Adipose tissue (tissue), 3 donors: ENCODE results near the gene BCLAF1. TPM values are rescaled to one million over a fixed set of nuclear protein-coding genes. Genes with fewer than 3 reads are reported as not detected.

ENCODE experiments used
- H3K27ac ChIP-seq: one replicate; pipeline ENCODE4 v1.5.1; 2013; ENCODE audit warnings: low read depth, low read length
- WGBS, 3 donors: extraction: QIAGEN DNeasy Blood & Tissue Kit; methylation state at CpG; one replicate each; pipeline ENCODE4 v1.1.7; 2013; 5-methylcytosine and 5-hydroxymethylcytosine counted together
- polyA plus RNA-seq, 3 donors: library from polyadenylated mRNA; stranded (reverse); fragments of 200-250 nt; gene quantifications; one replicate each; pipeline ENCODE4 v1.2.3, GENCODE V29; 2013
- donor health status: healthy with polysubstance abuse.
- donor health status: Bipolar disorder and iron deficiency.
- donor health status: healthy.

The BCLAF1 gene, protein sequence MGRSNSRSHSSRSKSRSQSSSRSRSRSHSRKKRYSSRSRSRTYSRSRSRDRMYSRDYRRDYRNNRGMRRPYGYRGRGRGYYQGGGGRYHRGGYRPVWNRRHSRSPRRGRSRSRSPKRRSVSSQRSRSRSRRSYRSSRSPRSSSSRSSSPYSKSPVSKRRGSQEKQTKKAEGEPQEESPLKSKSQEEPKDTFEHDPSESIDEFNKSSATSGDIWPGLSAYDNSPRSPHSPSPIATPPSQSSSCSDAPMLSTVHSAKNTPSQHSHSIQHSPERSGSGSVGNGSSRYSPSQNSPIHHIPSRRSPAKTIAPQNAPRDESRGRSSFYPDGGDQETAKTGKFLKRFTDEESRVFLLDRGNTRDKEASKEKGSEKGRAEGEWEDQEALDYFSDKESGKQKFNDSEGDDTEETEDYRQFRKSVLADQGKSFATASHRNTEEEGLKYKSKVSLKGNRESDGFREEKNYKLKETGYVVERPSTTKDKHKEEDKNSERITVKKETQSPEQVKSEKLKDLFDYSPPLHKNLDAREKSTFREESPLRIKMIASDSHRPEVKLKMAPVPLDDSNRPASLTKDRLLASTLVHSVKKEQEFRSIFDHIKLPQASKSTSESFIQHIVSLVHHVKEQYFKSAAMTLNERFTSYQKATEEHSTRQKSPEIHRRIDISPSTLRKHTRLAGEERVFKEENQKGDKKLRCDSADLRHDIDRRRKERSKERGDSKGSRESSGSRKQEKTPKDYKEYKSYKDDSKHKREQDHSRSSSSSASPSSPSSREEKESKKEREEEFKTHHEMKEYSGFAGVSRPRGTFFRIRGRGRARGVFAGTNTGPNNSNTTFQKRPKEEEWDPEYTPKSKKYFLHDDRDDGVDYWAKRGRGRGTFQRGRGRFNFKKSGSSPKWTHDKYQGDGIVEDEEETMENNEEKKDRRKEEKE
- polyA plus RNA-seq, result 10 to 100 TPM; 13.0 to 27.9 (median 24.2) TPM

DNA sequence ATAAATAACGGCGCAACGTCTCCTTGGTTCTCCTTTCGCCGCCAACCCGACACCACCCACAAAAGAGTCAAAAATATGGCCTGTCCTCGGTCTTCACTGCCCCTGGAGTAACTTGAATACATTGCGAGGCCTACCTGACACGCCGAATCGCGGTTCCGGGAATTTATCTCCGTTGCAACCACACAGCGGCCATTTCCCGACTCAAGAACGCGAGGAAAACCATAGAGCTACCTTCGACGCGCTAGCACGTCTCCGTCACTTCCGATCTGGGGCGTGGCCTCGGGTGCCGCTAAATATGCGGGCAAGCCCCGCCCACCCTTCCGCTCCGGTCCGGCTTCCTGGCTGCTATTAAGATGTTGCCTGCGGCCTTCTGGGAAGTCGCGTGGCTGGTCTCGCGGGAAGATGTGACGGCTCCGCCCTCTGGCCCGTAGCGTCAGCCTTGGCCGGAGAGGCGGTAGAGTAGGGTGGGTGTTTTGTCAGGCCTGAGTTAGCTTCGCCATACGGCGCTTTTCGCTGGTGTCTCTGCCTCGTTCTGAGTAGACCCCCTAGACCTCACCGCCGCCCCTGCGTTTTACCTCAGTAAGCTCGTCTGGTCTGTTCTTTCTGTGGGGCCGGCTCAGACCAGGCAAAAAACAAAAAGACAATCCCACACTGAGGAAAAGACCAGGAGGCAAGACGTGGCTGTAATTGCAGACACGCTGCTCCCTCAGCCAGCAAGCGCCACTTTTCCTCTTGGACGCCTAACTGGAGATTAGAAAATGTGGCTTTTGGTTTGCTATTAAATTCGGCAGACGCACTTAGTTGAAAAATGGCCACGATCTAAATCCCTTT lies at the start of gene BCLAF1:
BCLAF1 (minus strand) TSS at position 268 of the 831 bp plus-strand sequence. CDS start 9,980 bp downstream, outside the sequence.
- 0% methylated on average over 60 of the region's 60 CpGs for WGBS, 3 donors
- peak within 1 kb of the TSS; percentile 99 for H3K27ac ChIP-seq

DNA sequence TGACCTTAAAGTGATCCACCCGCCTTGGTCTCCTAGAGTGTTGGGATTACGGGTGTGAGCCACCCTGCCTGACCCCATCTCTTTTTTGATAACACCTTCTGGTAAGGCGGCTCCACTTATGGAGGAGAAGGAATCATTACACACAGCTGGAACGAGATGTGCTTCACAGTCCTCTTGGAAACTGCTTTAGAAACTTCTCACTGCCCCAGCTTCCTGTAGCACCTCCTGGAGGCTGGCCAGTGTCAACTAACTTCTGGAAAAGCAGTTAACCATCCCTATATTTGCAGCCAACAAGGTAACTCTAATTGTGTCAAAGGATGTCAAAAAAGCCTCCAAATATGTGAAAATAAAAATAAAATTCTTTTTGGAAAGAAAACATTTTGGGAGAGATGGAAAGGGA lies 48.8 kb upstream of the BCLAF1 start:
- H3K27ac ChIP-seq, result no peak overlapping the region
- WGBS, 3 donors, result 81 to 85% (median 81%) methylated on average over 4 of the region's 4 CpGs

DNA sequence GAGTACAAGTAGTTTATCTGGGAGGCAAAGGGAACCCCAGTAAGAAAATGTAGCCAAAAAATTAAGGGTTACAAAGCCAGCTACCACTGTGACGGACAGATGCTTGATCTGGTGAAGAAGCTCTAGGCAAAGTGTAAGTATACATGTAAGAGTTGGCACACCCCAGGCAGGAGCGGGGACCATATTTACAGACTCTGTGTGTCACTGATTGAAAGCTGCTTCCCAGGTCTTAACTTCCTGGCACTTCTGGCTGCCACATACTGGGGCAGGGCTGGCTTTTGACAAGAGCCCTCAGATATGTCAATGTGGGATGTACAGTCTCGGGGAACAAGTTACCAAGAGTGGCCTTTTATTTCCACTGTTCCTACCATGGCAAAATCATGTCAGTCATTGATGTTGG lies 48.0 kb upstream of the BCLAF1 start:
- 84 to 91% (median 88%) methylated on average over 3 of the region's 3 CpGs for WGBS, 3 donors

DNA sequence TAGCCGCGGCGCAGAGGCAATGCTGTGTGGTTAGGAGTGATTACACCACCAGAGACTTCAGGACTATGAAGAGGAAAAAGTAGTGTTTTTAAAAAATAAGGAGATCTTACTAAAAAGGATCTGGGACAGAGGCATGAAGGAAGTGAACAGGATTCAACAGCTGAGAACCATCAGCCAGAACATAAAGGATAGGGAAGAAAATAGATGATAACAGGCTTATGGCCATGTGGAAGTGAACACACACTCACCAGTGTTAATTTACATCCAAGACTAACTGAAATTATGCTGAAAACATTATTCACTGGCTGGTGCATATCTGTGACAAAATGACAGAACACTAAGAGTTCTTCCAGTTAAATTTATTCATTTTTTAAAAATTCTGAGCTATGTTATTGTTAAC lies 47.5 kb upstream of the BCLAF1 start:
- no peak overlapping the region for H3K27ac ChIP-seq
- WGBS, 3 donors, result 43 to 76% (median 74%) methylated on average over 3 of the region's 3 CpGs

More for the DNA sequence above, 48.0 kb upstream of the BCLAF1 start:
- H3K27ac ChIP-seq, result no peak overlapping the region

DNA sequence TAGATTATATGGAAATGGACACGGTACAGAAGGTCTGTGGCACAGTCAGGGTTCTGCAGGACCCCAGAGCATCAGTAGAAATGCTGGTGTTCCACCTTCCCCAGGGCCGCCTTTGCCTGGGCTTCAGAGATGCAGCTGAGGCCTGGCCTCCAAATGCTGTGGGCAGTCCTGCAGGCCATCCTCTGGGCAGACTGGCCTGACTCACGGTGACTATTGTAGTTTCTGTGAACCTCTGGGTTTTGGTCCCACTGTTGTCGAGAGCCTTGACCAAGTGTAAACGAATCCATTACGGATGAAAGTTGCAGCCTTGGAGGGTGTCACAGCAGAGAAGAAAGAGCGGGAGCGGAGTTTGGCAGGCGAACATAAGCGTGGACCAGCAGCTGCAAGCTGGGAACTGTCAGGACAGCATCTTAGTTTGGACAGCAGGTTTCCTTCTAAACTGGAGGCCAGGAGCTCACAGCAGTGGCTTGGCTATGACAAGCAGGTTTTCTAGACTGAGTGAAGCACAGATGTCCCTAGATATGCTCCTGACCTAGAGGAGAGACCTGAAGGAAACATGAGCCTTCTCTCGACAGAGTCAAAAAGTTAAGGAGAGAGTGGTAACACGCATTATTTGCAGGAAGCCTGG lies 46.2 kb upstream of the BCLAF1 start:
- no peak overlapping the region for H3K27ac ChIP-seq
- WGBS, 3 donors, result 85 to 87% (median 86%) methylated on average over 12 of the region's 12 CpGs

DNA sequence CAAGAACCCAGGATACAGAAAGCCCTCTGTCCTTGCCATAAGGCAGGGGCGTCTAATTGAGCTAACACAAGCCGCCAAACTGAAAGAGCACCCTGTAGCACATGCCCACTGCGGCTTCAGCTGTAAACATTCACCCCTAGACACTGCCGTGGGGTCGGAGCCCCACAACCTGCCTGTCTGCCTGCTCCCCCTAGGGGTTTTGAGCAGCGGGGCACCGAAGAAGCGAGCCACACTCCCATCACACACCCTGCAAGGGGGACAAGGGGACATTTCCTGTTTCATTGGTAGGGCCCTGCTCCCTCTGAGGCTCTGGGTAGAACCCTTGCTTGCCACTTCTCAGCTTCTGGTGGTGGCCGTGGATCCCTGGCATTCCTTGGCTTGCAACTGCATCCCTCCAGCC lies 45.2 kb upstream of the BCLAF1 start:
- 66 to 86% (median 84%) methylated on average over 9 of the region's 9 CpGs for WGBS, 3 donors
- H3K27ac ChIP-seq, result no peak overlapping the region

DNA sequence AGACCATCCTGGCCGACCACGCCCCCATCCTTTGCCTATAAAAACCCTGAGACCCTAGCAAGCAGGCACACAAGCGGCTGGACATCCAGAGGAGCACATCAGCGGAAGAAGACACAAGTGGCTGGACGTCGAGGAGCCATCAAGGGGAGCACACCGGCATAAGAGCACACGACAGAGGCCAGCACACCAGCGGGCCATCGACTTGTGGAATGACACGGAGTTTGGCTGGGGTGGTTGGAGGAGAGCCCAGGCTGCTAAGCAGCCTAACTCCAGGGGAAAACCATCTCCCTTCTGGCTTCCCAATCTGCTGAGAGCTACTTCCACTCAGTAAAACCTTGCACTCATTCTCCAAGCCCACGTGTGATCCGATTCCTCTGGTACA lies 44.8 kb upstream of the BCLAF1 start:
- no peak overlapping the region for H3K27ac ChIP-seq
- WGBS, 3 donors, result 73 to 80% (median 74%) methylated on average over 13 of the region's 13 CpGs

DNA sequence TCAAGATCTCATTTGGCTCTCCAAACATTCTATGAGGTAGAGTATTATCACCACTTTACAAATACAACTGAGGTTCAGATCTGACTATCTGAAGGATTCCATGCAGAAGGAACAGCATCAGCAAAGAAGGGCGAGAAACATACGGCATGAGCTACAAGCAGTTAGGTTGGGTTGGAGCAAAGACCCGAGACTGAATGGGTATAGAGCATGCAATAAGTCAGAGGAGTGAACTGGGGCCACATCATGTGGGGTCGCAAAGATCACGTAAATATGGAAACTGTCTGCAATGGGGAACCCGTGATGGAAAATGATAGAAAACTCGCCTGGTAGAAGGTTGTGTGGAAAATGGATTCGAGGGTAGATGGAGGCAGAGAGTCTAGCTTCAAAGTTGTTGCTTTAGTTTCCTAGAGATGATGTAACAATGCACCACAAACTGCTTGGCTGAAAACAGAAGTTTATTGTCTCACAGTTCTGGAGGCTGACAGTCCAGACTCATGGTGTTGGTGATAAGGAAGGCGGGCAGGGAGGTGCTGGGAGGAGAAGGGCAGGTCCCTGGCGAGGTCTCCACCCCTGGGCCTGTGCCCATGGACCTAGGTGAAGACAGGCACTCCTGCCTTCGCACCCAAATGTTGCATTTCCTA lies 44.3 kb upstream of the BCLAF1 start:
- 87 to 89% (median 88%) methylated on average over 11 of the region's 11 CpGs for WGBS, 3 donors

DNA sequence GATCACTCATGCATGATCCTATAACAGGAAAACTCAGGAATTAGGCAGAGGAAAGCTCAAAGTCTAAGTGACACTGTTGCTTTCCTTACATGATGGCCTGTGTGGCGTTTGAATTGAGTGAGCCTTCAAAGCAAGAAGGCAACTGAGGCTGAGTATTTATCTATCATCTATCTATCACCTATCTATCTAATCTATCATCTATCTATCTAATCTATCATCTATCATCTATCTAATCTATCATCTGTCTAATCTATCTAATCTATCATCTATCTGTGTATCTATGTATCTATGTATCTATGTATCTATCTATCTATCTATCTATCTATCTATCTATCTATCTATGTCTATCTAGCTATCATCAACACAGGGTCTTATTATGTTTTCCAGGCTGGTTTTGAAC lies 41.8 kb upstream of the BCLAF1 start:
- WGBS, 3 donors, result 90 to 95% (median 91%) methylated on average over 1 of the region's 1 CpG
- H3K27ac ChIP-seq, result no peak overlapping the region

More for the DNA sequence above, 44.3 kb upstream of the BCLAF1 start:
- no peak overlapping the region for H3K27ac ChIP-seq

DNA sequence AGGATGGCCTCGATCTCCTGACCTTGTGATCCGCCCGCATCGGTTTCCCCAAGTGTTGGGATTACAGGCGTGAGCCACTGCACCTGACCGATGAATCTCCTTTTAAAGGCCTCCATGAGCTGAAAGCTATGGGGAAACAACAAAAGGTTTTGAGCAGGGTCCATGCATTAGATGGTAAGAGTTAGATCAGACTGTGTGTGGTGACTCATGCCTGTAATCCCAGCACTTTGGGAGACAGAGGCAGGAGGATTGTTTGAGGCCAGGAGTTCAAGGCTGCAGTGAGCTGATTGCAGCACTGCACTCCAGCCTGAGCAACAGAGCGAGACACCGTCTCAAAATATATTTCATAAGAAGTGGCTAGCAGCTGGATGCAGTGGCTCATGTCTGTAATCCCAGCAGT lies 41.0 kb upstream of the BCLAF1 start:
- 94 to 95% (median 94%) methylated on average over 8 of the region's 8 CpGs for WGBS, 3 donors
- H3K27ac ChIP-seq, result no peak overlapping the region

DNA sequence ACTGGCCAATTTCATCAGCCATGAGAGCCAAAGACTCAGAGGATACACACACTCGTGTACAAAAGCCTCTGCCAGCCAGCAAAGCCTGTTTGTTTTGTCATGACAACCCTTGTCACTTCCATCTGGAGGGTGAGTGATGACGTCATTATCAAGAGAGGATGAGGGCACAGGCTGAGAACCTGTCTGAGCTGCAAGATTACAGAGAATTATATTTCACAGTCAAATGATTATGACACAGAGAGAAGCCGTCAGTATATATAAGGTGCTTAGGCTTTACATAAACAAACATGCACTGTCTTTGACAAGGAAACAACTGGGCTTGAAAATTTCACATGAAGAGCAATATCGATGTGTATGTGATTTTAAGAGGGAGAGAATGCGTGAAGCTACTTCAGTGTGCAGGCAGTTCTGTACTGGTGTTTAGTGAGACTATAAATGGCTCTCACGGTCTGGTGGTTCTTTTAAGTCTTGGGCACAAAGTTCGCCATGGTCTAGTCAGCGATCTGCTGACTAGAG lies 36.5 kb upstream of the BCLAF1 start:
- no peak overlapping the region for H3K27ac ChIP-seq
- WGBS, 3 donors, result 71 to 78% (median 78%) methylated on average over 8 of the region's 8 CpGs

DNA sequence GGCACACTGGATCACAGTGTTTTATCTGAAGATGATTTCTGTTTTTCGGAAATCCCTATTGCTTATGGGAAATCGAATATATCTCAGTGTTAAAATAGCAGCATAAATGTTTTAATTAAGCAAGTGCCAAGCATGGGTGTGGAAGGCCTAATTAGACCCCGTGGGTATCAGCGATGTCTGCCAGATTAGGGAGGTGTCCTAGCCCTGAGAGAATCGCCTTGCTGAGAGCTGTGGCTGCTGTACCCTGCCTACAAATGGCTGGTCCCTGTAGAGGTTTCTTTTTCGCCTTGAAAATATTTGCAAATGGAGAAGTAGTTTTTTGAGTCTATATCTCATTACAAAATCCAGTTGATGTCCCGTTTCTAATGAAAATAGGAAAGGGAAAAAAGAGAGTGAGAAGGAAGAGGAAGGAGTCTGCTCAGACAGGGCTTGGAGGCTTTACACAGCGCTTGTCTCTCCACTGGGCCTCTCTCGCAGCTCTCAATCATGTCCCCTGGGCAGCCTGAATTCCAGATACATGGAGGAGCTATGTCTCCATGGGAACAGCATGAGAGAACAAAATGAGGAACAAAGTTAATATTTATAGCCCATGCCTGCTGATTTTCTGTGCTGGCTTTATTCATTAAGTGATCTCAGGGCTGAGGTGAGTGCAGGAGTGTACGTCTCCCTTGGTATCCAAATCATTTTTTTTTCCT lies 35.2 kb upstream of the BCLAF1 start:
- no peak overlapping the region for H3K27ac ChIP-seq
- WGBS, 3 donors, result 59 to 77% (median 62%) methylated on average over 10 of the region's 10 CpGs

DNA sequence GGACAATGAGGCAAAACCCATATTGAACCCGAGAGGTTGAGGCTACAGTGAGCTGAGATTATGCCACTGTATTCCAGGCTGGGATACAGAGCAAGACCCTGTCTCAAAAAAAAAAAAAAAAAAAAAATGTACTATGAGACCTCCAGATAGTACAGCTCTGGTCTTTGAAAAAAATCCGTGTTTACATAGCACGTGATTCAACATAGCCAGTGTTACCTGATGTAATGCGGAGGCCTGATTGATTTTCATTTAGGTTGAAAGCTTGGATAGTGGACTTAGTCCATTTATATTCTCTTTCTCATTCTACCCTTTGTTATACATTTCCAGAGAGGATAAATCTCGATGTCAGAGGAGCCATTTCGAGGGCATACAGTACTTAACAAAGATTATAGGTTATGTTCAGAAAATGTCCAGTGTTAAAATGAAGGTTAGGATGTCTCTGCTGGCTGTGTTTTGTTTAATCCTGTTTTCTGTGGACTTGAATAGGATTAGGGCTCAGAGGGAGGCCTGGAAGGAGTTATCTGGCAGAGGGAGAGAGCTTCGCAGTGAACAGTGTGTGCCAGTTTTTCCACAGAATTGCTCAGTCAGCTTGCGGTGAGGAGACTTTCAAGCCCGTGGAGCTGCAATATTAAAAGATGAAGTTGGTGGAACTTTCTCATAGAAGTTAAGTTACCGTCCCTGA lies 33.9 kb upstream of the BCLAF1 start:
- H3K27ac ChIP-seq, result no peak overlapping the region
- WGBS, 3 donors, result 62 to 72% (median 70%) methylated on average over 10 of the region's 10 CpGs

DNA sequence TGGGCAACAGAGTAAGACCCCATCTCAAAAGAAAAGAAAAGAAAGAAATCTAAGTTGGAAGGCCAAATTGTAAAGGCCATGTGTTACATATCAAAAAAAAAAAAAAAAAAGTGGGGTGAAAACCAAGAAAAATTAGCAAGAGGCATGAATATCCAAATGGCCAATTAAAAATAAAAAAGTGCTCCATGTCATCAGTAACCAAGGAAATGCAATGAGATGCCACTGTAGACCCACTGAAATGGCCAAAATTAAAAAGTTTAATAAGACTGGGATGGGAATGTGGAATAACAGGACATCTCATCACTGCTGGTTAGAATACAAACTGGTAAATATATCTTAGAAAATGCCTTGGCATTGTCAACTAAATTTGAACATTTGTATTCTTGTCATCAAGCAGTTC lies 30.1 kb upstream of the BCLAF1 start:
- no peak overlapping the region for H3K27ac ChIP-seq

DNA sequence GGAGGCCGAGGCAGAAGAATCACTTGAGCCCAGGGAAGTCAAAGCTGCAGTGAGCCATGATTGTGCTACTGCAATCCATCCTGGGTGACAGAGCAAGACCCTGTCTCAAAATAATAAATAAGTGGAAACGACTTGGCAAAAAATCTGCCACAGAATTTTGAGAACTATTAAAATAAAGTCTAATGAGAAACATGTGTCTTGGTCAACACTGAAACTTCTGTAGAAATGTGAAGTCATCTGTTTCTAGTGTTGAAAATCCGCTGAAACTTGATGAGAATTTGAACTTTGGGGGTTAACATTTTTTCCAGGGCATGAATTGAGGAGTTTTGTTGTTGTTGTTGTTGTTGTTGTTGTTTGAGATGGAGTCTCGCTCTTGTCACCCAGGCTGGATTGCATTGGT lies 29.0 kb upstream of the BCLAF1 start:
- 69 to 77% (median 76%) methylated on average over 4 of the region's 4 CpGs for WGBS, 3 donors
- no peak overlapping the region for H3K27ac ChIP-seq

DNA sequence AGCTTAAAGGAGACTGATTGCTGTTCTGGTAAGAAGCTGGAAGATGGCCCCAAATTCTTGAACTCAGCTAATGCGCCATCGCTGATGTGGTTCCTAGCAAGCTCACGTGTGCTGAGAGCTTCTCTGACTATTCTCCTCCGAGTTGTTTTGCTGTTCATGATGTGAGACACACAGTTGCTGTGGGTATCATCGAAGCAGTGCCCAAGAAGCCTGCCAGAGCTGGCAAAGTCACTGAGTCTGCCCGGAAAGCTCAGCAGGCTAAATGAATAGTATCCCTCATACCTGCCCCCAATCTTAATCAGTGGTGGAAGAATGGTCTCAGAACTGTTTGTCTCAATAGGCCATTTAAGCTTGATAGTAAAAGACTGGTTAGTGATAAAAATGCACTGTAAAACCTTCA lies 28.3 kb upstream of the BCLAF1 start:
- H3K27ac ChIP-seq, result no peak overlapping the region
- 70 to 86% (median 81%) methylated on average over 6 of the region's 6 CpGs for WGBS, 3 donors
